ENCODE measurements around the gene NPAP1.
"Not testable (repeated sequence)": the region's sequence is repeated elsewhere in the genome, so short reads cannot be mapped to it uniquely, and the experiment has no call there.

NPAP1 gene

GRCh38 chr15:24675332-24676144 is at the start of gene NPAP1:
NPAP1 (plus strand) TSS chr15:24675775; CDS start chr15:24675868, 93 bp downstream.
- ATAC-seq, result no peak

DNA sequence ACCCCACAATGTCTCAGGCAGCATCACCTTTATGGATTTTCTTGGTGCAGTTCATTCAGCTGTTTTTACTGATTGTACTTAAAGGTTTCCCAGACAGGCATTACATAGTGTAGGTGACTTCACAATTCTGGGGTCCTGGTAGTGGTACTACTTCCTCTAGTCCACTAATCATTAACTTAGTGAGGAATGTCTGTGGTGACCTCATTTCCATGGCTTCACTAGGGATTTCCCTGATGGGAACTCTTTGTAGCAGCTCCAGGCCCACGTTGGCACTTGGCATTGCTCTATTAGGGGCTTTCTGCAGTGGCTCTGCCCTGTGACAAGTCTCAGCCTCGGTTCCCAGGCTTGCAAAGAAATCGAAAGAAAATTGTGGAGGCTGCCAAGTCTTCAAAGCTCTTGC is 48.1 kb upstream of the NPAP1 start:
- ATAC-seq, result no peak

GRCh38 chr15:24633082-24633481 is 42.5 kb upstream of the NPAP1 start:
- ATAC-seq, result no peak

DNA sequence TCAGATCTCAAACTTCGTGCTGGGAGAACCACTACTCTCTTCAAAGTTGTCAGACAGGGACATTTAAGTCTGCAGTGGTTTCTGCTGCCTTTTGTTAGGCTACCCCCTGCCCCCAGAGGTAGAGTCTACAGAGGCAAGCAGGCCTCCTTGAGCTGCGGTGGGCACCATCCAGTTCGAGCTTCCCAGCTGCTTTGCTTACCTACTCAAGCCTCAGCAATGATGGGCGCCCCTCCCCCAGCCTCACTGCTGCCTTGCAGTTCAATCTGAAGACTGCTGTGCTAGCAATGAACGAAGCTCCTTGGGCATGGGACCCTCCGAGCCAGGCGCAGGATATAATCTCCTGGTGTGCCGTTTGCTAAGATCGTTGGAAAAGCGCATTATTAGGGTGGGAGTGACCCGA is 36.2 kb upstream of the NPAP1 start:
- not testable (repeated sequence) for ATAC-seq

DNA sequence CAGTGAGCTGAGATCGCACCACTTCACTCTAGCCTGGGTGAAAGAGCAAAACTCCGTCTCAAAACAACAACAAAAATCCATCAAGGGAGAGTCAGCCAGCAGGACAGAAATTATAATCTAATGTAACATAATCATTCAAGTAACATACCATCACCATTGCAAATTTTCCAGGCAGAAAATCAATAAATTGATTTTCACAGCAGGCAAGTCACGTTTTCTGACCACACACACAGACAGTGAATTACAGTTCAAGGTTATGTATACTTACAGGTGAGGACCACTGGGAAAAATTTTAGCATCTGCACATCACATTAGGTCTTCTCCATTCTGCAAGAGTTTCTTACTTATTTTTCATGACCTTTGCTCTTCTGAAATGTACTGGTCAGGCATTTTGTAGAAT is 29.9 kb upstream of the NPAP1 start:
- ATAC-seq, result no peak

DNA sequence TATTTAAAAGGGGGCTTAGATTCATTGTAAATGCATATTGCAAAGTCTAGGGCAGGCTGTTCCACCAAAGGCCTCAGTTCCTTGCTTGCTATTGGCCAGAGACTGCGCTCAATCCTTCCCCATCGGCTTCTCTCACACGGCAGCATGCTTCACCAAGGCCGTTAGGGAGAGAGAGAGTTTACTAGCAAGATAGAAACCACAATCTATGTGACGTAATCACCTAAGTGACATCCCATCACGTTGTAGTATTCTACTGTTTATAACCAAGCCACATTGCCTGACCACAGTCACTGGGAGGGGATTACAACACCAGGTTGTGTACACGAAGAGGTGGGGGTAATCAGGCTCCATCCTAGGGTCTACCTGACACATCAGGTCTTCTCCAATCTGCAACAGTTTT is 16.0 kb upstream of the NPAP1 start:
- ATAC-seq, result no peak

DNA sequence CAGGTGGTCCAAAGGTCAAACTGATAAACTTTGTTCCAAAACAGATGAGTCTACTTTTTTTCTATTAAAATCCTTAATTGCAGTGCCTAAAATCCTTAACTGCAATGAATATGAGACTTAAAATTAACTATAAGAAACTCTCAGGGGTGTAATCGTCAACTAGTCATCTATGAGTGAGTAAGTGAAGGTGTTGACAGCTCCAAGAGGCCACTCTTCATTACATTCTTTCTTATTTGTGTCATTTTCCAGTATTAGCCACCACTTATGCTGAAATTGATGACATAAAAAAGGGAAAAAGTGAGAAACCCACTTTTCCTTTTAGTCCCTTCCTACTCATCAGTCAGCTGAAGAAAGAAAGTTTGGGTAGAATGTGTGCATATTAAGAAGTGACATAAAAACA is 12.6 kb upstream of the NPAP1 start:
- ATAC-seq, result no peak

GRCh38 chr15:24676431-24676830 is 856 bp downstream of the NPAP1 start:
- ATAC-seq, result no peak

DNA sequence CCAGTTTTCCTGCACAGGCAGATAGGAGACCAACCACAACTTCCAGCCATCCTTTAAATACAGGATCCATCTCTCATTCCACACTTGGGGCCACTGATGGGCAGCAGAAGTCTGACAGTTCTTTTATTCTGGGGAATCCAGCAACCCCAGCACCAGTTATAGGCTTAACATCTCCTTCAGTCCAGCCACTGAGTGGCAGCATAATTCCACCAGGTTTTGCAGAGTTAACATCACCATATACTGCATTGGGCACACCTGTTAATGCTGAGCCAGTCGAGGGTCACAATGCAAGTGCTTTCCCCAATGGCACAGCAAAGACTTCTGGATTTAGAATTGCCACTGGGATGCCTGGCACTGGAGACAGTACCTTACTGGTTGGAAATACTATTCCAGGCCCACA is 2.9 kb downstream of the NPAP1 start:
- no peak for ATAC-seq

GRCh38 chr15:24682002-24682401 is 6.4 kb downstream of the NPAP1 start:
- no peak for ATAC-seq

GRCh38 chr15:24682905-24683304 is 7.3 kb downstream of the NPAP1 start:
- ATAC-seq, result not testable (repeated sequence)

DNA sequence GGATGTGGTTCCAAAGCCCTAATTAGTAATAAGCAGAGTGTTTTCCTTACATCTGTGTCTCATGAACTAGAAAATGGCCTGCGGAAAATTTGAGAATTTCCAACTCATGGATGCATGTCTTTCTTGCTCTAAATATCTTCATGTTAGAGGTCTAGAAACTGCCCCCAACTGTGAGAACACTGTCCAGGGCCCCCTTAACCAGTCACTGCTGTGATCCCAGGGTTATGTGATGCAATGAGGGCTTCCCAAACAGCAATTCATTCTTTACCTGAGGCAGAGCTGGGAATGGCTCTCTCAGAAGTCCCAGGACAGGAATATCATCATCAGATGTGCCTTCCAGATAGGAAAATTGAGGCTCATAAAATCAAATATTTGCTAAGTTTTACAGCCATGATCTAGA is 8.2 kb downstream of the NPAP1 start:
- no peak for ATAC-seq

- no peak for ATAC-seq
These were observed 8.7 kb downstream of the NPAP1 start for GRCh38 chr15:24684313-24684712.

DNA sequence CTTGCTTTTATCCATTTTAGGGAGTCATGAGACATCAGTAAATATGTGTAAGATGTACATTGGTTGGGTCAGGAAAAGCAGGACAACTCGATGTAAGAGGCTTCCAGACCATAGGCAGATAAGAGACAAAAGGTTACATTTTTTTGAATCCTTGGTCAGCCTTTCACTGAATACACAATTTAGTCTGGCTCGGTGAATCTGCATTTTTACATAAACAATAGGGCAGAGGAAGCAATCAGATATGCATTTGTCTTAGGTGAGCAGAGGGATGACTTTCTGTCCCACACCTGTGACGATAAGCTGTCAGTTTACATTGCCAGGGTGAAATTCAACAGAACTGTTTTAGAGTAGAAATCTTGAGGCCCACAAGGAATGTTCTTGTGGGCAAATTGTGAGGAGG is 20.6 kb downstream of the NPAP1 start:
- no peak for ATAC-seq

DNA sequence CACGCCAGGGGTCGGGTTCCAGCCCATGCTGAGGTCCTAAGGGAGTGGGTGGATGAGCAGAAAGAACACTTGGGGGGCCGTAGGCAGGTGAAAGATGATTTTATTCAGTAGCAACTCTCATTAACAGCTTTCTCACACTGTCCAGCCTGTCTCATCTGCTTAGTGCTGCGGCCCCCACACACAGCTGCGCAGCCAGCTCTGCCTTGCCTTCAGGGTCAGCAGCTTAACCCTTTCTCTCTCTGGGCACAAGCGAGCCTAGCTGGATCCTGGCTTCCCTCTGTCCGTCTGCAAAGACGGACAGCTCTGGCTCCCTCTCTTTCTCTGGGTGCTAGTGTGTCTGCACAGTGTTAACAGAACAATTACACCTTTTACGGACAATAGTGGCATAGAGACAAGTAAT is 21.3 kb downstream of the NPAP1 start:
- ATAC-seq, result no peak

GRCh38 chr15:24718289-24719082 is 42.9 kb downstream of the NPAP1 start:
- ATAC-seq, result no peak

- ATAC-seq, result no peak
These were observed 54.2 kb downstream of the NPAP1 start for GRCh38 chr15:24729760-24730159.

Measured in activated CD4-positive, CD25-positive, alpha-beta regulatory T cell treated with anti-CD3 and anti-CD28 coated beads, Interleukin-2, amount 50 U/mL, for 24 hours (primary cell).